ENCODE data around the gene EPHB2.
"Not testable (repeated sequence)": the region's sequence is repeated elsewhere in the genome, so short reads cannot be mapped to it uniquely, and the experiment has no call there.

The EPHB2 gene

DNA sequence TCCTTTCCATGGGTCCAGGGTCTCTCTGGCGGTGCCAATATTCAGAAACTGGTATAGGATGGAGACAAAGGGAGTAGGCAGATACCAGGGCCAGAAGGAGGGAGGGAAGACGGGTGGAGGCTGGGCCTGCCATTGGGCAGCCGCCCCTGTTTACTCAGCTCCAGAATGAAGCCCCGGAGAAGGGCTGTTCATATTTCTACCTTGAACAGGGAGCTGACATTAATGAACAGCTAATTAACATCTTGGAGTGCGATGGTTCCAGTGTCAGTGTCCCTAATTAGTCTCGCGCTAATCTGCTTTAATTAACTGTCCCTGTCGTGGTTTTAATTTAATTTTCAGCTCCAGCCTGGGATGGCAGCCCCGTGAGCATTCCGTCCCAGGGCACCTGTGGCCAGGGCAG, 113.8 kb downstream of the EPHB2 start:
- DNase-seq = no peak

DNA sequence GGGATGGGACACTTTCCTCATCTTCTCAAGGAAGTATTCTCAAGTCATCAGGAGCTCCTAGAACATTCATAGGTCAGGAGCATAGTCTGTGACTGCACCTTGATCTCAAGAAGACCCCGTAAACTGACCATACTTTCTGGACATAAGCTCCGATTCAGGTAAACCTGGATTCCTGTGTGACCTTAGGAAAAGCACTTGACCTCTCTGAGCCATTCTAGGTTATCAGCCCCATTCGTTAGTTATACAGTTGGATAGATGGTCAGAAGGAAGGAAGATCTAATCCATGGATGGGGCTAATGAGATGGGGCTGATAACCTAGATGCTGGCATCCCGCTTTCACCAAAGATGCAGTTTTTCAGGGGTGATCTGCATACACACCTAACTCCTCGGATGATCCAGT, 114.3 kb downstream of the EPHB2 start:
- no peak for DNase-seq

DNA sequence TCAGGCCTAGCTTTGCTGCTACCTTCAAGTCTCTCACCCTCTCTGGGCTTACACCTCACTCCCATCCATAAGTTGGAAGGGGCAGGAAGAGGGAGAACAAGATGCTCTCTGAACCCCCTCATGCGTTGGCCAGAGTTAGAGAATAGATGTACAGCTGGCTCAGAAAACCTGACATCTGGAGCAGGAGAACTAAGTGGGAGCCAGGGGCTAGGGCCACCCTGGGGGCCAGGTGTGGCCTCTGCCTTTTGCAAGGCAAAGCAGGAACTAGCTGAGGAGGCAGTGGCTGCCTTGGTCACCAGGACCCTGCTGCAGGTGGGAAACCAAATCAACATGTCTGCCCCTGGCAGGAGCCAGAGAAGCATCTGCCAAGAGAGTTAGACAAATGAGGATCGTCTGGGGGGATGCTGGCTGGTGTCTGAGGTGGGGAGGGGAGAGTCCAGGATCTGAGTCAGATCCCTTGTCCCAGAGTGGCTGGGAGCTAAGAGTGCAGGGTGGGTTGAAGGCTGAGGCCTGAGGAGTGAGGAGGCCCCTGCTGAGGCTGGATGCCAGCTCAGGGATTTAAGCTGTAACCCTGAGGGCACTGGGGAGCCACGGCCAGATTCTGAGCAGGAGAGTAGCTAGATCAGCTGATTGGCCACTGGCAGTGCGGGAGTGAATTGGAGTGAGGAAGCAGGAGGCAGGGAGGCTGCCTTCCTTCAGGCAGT, 115.0 kb downstream of the EPHB2 start:
- no peak for DNase-seq

DNA sequence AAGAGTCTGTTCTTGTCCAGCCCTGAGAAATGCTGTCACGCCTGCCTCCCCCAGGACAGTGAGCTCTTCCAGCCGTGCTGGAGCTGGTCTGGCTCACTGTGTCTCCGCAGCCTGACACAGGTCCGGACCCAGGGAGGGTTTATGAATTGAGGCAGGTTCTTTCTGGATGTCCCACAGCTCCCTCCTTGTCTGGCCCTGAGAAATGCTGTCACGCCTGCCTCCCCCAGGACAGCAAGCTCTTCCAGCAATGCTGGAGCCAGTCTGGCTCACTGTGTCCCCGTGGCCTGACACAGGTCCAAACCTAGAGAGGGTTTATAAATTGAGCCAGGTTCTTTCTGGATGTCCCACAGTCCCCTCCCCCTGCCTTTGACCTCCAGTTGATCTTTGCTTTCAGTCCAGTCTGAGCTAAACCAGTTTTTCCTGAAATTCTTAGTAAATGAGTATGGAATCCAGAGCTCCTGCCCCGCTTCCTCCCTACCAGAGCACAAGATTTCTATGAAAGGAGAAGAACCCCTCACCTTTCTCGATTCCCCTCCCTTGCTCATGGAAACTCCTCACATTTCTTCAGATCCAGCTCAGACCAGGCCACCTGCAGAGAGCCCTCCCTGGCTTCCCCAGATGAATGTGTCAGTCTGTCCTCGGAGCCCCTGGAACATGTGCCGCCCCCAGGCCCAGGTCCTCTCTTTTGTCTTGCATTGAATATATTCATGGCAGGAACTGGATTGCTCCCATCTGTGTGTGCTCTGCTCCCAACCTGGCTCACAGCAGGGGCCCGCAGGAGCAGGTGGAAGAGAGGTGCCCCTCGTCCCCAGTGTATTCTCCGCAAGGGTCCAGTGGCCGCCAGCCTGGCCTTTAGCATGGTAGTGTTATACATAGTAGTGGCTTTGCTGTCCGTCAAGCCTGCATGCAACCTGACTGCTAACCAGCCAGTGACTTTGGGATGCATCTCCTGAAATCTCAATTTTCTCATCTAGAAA, 116.3 kb downstream of the EPHB2 start:
- no peak for DNase-seq

DNA sequence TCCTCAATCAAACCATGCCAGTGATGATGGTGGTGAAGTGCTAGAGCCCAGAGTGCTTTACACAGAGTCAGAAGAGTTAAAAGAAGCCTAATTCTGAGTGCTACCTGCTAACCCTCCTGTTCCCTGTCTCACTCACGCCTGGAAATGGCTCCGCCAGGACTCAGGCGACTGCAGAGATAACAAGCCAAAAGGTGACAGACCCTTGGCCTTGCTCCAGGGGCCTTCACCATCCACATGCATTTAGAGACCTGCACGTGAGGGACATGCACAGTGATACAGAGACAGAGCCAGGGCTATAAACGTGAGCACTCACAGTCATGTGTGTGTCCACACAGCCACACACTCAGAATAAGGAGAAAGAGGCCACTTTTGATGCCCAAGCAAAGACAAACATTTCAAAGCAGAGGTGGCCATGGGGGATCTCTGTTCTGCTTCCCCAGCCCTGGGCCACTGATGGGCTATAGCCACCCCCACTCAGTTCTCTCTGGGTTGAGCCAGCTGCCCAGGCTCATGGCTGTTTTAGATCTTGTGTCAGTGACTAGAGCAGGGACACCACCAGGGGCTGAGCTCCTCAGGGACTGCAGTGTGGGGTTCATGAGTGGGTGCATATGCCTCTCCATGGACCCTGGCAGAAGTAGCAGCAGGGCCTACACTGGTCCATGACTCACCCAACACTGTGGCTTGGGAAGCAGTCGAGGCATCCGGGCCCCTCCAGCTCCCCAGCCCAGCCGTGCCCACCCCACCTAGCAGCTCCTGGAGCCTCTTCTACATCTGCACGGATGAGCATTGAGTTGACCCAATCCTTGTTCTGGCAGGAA, 117.2 kb downstream of the EPHB2 start:
- no peak for DNase-seq

DNA sequence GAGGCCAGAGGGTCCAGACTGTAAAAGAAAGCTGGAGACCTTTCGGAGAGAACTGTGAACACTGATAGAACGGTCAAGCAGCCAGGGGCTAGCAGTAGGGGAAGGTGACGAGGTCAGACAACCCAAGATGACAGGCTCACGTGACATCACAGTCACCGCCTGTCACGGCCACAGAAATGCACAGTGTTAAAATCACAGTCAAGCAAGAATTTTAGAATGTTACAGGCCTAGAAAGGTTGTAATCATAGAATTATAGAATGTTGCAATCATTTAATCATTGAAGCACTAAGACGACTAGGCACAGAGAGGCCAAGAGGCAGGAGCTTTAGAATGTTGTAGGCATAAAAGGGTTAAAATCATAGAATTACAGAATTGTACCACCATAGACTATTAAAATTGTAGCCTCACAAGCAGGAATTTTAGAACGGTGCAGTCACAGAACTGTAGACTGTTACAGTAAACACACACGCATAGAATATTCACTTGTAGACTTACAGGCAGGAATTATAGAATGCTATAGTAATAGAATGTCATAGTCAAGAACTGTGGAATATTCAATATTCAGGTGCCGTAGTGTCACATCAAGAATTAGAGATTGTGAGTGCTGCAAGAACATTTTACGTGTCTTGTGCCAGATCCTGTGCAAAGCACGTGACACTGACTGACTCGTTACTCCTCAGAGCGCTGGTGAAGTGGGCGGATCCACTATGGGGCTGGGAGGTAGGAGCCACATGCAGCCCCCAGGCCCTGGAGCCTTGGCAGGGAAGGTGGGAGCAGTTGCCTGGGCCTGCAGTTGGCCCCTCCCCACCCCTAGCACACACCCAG, 118.1 kb downstream of the EPHB2 start:
- no peak for DNase-seq

DNA sequence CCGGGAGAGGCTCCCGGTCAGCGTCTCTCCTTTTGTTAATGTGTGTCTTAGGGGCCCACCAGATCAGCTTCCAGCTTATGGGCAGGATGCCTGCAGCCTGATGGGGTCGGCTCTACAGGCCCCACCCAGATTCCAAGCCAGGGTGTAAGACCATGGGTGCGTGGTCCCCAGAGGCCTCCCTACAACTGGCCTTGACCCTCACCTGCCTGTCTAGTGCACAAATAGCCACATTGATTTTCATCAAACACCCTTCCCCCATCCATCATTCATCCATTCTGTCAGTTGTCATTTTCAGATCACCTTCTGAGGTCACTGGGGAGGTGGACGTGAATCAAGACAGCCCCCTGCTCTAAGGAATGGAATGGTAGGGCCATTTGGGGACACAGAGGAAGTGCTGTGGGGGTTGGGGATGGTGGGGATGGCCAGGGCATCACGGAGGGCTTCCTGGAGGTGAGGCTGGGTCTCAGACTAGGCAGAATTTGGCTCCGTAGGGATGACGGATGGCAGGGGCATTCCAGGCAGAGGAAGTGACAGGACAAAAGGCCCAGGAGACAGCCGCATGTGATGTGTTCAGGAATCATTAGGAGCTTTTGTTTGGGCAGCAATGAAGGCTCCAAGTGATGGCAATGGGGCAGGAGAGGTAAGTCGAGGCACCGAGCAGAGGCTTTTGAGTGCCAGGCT, 118.8 kb downstream of the EPHB2 start:
- DNase-seq = no peak

DNA sequence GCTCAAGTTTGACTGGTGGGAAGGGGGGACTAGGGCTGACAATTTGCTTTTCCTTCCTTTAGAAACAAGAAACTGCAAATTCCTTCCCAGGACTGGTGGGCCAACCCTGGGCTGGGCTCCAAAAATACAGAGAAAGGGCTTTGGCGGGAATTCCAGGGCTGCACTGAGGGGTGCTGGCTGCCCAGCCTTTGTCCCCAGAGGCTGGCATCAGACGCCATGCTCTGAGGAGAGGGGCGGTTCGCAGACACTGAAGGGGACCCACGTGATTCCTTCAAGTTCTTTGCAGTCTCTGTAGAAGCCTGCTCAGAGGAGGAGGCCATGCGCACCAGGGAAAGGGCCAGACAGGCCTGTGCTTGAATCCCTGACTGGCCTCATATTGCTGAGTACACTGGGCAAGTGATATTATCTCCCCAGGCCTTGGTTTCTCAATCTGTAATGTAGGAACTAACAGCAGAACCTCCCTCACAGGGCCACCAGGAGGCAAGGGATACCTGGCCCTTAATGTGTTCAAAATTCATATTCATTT, 119.5 kb downstream of the EPHB2 start:
- DNase-seq = no peak

DNA sequence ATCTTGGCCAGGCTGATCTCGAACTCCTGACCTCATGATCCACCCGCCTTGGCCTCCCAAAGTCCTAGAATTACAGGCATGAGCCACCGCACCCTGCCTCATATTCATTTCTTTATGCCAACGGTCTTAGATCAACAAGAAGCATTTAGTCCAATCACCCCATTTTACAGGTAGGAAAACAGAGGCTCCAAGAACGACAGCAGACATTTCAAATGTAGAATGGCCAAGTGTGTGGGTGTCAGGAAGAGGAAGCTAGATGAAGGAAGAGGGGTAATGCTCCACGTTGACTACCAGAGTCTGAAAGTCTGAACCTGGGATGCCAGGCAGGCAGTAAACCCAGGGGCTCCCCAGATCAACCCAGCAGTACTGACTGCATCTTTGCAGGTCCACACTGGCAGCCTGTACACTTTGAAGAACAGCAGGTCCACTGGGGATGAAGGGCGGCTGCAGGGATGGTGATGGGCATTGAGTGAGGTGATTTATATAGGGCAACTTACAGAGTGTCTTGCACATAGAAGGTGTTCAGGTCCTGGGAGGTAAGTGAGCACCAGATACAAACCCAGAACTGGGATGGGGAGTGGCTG, 120.2 kb downstream of the EPHB2 start:
- no peak for DNase-seq

DNA sequence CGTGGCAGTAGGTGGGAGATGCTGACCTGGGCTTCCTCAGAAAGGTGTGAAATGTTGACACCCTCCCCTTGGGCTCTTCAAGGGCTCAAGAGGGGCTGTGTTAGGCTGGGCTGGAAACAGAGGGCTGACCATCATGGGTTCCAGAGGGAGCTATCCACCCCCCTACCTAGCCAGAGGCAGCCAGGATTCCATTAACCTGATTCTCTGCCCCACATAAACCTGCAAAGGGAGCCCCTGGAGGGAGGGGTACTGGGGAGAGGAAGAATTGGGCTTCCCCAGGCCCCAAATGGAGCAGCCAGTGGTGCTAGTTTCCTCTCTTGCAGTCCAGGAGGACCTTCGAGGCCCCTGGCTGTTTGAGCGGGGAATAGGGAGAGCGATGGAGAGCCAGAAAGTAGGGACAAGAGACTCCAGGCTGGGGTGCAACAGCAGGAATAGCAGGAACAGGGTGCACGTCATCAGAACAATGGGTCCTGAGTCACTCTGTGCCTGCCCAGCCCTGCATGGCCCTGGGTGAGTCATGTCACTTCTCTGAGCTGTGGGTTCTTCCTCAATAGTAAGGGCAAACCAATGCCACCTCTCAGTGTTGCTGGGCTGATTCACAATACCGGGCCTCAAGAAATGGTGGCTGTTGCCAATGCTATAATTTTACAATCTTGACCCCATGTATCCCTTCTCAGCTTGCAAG, 121.2 kb downstream of the EPHB2 start:
- DNase-seq = no peak

DNA sequence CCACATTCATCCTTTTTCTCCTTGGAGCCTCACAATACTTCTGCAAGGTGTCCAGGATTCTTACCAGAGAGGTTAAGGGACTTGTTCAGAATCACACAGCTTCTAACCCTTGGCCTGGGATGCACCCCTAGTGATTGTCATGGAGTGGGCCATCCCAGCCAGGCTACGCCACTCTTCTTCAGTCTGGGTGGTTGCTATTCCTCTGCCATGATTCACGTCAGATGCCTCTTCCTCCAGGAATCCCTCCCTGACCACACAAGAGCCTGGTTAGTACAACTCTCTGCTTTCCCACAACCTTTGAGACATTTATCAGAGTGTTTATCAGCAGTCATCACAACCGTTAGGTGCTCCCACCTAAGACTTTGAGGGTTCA, 121.8 kb downstream of the EPHB2 start:
- no peak for DNase-seq

DNA sequence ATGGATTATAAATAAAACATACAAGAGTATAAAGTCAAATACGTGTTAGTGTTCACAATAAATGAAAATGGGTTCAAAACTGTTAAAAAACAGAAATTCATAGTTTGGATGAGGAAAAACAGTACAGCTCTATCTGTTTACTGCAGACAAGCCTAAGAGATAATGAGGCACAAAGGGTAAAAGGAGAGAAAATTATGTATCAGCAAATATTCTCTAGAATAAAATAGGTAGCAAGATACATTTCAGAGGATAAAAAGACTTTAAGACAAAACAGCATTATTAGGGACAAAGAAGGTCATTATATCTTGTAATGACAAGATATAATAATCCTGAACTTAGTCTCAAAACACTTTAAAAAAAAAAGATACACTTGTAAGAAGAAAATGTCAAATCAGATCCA, 123.1 kb downstream of the EPHB2 start:
- DNase-seq = no peak

DNA sequence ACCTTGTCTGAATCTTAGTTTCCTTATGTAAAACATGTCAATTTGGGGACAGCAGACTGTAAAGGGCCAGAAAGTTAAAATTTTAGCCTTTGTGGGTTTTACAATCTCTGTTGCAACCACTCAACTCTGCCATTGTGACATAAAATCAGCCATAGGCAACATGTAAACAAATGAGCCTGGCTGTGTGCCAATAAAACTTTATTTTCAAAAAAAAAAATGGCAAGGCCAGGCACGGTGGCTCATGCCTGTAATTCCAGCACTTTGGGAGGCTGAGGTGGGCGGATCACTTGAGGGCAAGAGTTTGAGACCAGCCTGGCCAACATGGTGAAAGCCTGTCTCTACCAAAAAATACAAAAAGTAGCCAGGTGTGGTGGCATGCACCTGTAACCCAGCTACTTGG, 123.8 kb downstream of the EPHB2 start:
- DNase-seq = not testable (repeated sequence)

DNA sequence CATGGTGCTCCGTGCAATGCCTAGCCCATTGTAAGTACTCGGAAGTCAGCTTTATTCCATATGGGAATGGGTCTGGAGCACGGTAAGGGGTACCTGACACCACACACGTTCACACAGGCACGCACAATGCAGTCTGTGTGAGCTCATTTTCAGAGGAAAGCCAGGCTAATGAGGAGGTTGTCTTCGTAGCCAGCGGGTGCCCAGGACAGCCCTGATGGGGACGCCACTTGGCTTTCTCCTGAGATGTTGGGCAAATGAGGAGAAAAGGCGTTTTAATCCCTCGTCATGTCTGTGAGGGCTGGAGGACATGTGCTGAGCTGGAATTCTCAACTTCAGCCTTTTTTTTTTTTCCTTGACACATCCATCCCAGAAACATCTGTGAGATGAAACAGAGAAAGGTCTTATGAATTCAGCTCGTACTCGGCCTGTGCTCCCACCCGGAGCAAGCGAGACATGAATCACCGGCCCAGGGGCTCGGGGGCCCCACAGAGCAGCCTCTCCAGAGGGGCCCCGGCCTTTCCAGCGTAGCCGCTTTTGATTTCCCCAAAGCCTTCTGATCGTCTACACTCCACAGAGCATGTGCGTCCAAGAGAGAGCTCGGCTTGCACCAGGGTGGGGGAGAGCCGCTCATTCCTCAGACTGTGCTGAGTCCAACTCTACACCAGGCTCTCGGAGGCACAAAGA, 125.1 kb downstream of the EPHB2 start:
- DNase-seq = no peak

DNA sequence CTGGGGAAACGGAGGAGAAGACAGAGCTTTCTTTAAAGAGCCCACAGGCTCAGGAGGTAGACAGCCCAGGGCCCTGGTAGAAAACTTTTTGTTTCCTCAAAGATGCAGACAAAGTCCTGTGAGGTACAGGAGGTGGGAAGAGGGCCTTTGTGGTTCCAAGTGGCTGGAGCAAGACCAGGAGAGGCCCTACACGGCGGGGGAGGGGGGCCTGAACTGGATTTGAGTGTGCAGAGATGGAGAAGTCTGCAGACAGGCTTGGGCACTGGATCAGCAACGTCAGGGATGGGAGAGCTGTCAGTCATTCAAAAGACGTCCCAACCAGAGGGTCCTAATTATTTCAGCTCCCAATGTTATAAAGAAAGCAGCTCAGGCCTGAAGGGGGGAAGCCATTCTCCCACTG, 126.2 kb downstream of the EPHB2 start:
- no peak for DNase-seq

DNA sequence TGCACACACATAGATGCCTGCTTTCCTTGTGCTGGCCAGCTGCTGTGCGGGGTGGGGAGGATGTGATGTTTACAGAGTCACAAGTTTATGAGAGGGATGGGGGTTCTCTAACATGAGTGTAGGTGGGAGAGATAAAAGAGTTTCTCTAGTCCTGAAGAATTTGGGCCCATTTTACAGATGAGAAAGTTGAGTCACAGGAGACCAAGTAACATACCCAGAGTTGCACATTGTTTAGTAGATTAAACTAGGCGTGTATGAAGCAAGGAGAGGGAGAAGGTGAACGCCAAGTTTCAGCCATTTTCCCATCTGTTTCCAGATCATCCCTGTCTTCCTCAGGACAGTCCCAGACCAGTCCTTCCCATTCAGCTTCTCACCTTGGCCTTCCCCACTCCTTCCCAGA, 126.7 kb downstream of the EPHB2 start:
- no peak for DNase-seq

DNA sequence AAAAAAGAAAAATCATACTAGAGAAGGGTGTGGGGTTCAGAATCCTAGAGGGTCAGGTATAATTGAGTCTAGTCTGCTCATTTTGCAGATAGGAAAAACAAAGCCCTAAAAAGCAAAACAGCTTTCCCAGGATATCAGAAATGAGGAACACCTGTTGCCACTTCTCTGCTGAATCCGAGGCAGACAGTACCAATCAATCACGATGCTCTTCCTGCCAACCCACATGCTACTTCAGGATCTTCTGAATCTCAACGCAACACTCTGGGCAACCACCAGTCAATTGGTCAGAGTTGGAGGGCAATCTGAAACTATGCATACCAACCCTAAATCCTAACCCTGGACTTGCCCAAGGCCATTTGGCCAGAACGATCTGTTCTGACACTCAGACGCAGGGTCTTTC, 128.3 kb downstream of the EPHB2 start:
- DNase-seq = no peak

DNA sequence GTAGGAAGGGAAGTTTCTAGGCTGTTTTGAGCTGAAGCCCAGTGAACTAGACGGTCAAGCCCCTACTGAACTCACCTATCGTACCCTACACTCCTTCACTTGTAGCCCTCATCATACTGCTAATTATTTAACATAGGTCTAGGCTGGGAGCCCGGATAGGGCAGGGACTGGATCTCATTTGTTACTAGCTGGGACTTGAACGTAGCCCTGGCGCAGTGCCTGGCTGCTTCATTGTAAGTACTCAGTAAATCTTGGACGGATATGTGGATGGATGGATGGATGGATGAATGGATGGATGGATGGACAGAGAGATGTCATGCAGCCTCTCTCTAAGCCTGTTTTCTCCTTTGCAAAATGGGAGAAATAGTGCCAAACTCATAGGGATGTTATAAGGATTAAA, 129.2 kb downstream of the EPHB2 start:
- no peak for DNase-seq

DNA sequence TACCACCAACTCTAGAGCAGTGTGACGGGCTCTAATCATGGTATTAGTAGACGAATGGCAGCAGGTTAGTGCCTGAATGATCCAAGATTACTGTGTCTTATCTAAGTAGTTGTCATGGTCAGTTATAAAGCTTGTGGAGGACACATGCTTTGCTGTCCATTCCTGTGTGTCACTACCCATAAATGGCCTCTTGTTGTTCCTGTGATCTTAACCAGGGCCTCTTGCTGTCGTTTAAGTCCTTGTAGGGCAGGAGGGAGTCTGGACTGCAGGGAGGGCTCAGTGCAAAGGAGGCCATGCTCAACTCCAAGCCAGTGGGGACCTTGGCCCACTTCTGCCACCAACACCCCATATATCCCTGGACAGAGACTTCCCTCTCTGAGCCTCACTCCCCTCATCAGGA, 130.5 kb downstream of the EPHB2 start:
- no peak for DNase-seq

DNA sequence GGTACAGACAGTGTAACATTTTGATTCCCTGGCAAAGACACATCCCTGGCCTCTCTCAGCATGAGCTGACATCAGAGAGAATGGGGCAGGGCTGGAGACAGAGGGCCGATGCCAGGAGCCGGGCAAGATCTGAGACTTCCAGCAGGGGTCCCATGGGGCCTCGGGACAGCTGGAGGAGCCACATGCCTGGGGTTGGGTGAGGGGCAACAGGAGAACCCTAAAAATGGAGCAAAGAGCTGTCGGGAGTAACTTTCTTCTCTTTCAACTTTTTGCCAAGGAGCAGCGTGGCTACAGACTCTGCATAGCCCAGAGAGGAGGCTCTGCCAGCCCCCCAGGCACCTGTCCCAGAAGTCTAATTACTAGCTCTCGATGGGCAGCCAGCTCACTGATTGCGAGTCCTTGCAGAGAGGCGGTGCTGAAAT, 131.2 kb downstream of the EPHB2 start:
- no peak for DNase-seq

Measured in RPMI8226 (cell line).